IMR-90 (cell line): ENCODE results near the gene CDK1. TPM values are rescaled to one million over a fixed set of nuclear protein-coding genes. Genes with fewer than 3 reads are reported as not detected.

ENCODE experiments used
- ATAC-seq: fragments of 200-7000 bp; cut with Tn5 transposase; 2 replicates; pipeline ENCODE4 v1.9.1; 2020; ENCODE audit warnings: low read depth, mild to moderate bottlenecking, moderate library complexity
- BruUV-seq: library from RNA; stranded (reverse); fragments of 400-500 nt; replicated peaks from 2 replicates; lab custom pipeline; 2021; lab: Mats Ljungman, UMichigan
- CTCF ChIA-PET: fragments of 300-600 bp; formaldehyde crosslinking; extraction: SDS; loops from one replicate; lab custom pipeline; 2021; ENCODE audit warnings: antibody characterized with exemption; lab: Yijun Ruan, JAX
- POLR2A ChIA-PET: fragments of 300-600 bp; sonication (Branson Sonifier 250); formaldehyde crosslinking; loops from one replicate; lab custom pipeline; 2022; ENCODE audit warnings: antibody characterized with exemption; ENCODE audit not compliant: unreplicated experiment; lab: Charles Lee
- DNase-seq: peaks from one replicate; pipeline ENCODE4 v3.0.0; 2013
- H2AFZ ChIP-seq: replicated peaks from 2 replicates; pipeline ENCODE3; 2013; ENCODE audit warnings: low read length, mild to moderate bottlenecking; ENCODE audit not compliant: poor library complexity
- H2AK5ac ChIP-seq: 2 replicates; pipeline ENCODE4 v1.6.1; 2013; ENCODE audit warnings: low read depth, low read length, inconsistent platforms
- H2AK9ac ChIP-seq: replicated peaks from 2 replicates; pipeline ENCODE3; 2013; ENCODE audit warnings: mild to moderate bottlenecking, low read depth, low read length, moderate library complexity; ENCODE audit not compliant: poor library complexity
- H2BK120ac ChIP-seq: 2 replicates; pipeline ENCODE4 v1.6.1; 2013; ENCODE audit warnings: low read depth, low read length, inconsistent platforms
- H2BK15ac ChIP-seq: 3 replicates; pipeline ENCODE4 v1.6.1; 2013; ENCODE audit warnings: low read depth, low read length, inconsistent platforms
- H2BK20ac ChIP-seq: 2 replicates; pipeline ENCODE4 v1.6.1; 2013; ENCODE audit warnings: low read depth, mild to moderate bottlenecking, inconsistent platforms, low read length, moderate library complexity
- H2BK5ac ChIP-seq: 2 replicates; pipeline ENCODE4 v1.6.1; 2013; ENCODE audit warnings: mild to moderate bottlenecking, low read depth, low read length, inconsistent platforms; ENCODE audit not compliant: poor library complexity, severe bottlenecking
- H3K14ac ChIP-seq: replicated peaks from 2 replicates; pipeline ENCODE4 v1.6.1; 2013; ENCODE audit warnings: low read depth, low read length, inconsistent platforms
- H3K18ac ChIP-seq: 2 replicates; pipeline ENCODE4 v1.6.1; 2013; ENCODE audit warnings: low read depth, low read length, control low read depth
- H3K23ac ChIP-seq: 2 replicates; pipeline ENCODE4 v1.6.1; 2013; ENCODE audit warnings: low read depth, low read length, inconsistent platforms
- H3K27ac ChIP-seq: 2 replicates; pipeline ENCODE4 v1.5.1; 2013; ENCODE audit warnings: mild to moderate bottlenecking, control low read depth, low read length; ENCODE audit not compliant: insufficient read depth
- H3K27me3 ChIP-seq: 2 replicates; pipeline ENCODE4 v1.6.1; 2013; ENCODE audit warnings: low read length; ENCODE audit not compliant: control insufficient read depth, insufficient read depth
- H3K36me3 ChIP-seq: 2 replicates; pipeline ENCODE4 v1.6.1; 2013; ENCODE audit warnings: low read length, mixed read lengths; ENCODE audit not compliant: control insufficient read depth, insufficient read depth
- H3K4ac ChIP-seq: 2 replicates; pipeline ENCODE4 v1.6.1; 2013; ENCODE audit warnings: low read depth, low read length, inconsistent platforms
- H3K4me1 ChIP-seq: 2 replicates; pipeline ENCODE4 v1.6.1; 2013; ENCODE audit warnings: low read length, mixed read lengths; ENCODE audit not compliant: control insufficient read depth, insufficient read depth
- H3K4me2 ChIP-seq: 2 replicates; pipeline ENCODE4 v1.6.1; 2013; ENCODE audit warnings: low read depth, mild to moderate bottlenecking, control low read depth, low read length, moderate library complexity
- H3K4me3 ChIP-seq: 2 replicates; pipeline ENCODE4 v1.5.1; 2013; ENCODE audit warnings: low read depth, mild to moderate bottlenecking, control low read depth, low read length, moderate library complexity; ENCODE audit not compliant: insufficient read depth
- H3K56ac ChIP-seq: 2 replicates; pipeline ENCODE4 v1.6.1; 2013; ENCODE audit warnings: low read length, inconsistent platforms; ENCODE audit not compliant: insufficient read depth; ENCODE audit errors: extremely low read depth
- H3K79me1 ChIP-seq, 2 experiments: 2 replicates each; pipeline ENCODE4 v1.6.1; 2013; ENCODE audit warnings: low read length in 2 of 2, inconsistent platforms in 1 of 2, low read depth in 1 of 2
- H3K9ac ChIP-seq: 2 replicates; pipeline ENCODE4 v1.6.1; 2013; ENCODE audit warnings: low read depth, low read length, control low read depth
- H3K9me1 ChIP-seq: 2 replicates; pipeline ENCODE4 v1.6.1; 2013; ENCODE audit warnings: low read length, inconsistent platforms; ENCODE audit not compliant: insufficient read depth
- H3K9me3 ChIP-seq: 2 replicates; pipeline ENCODE4 v1.6.1; 2013; ENCODE audit warnings: low read length; ENCODE audit not compliant: control insufficient read depth, insufficient read depth
- H4K20me1 ChIP-seq: 2 replicates; pipeline ENCODE4 v1.6.1; 2013; ENCODE audit warnings: low read length, inconsistent platforms; ENCODE audit not compliant: insufficient read depth
- H4K5ac ChIP-seq: 2 replicates; pipeline ENCODE4 v1.6.1; 2013; ENCODE audit warnings: mild to moderate bottlenecking, low read depth, low read length, control low read depth
- H4K8ac ChIP-seq, 2 experiments: 2 replicates each; pipeline ENCODE4 v1.6.1; 2013; ENCODE audit warnings: low read depth in 2 of 2, low read length in 2 of 2, control low read depth in 1 of 2, inconsistent platforms in 1 of 2
- H4K91ac ChIP-seq: 2 replicates; pipeline ENCODE4 v1.6.1; 2013; ENCODE audit warnings: low read depth, low read length, inconsistent platforms; ENCODE audit not compliant: insufficient read depth
- BHLHE40 ChIP-seq: fragments of 150-350 bp; IDR thresholded peaks from 2 replicates; pipeline ENCODE4 v1.6.1; 2016; ENCODE audit warnings: mild to moderate bottlenecking, low read depth, low read length
- CEBPB ChIP-seq: IDR thresholded peaks from 2 replicates; pipeline ENCODE4 v1.6.1; 2012; ENCODE audit warnings: low read depth, low read length, improper control_type of control experiment
- CHD1 ChIP-seq: IDR thresholded peaks from 2 replicates; pipeline ENCODE4 v1.6.1; 2012; ENCODE audit warnings: low read depth, low read length, improper control_type of control experiment
- FOS ChIP-seq: fragments of 150-350 bp; IDR thresholded peaks from 2 replicates; pipeline ENCODE4 v1.6.1; 2016; ENCODE audit warnings: low read depth, low read length
- NFE2L2 ChIP-seq: fragments of 150-350 bp; IDR thresholded peaks from 2 replicates; pipeline ENCODE4 v1.6.1; 2016; ENCODE audit warnings: low read depth, mild to moderate bottlenecking, low read length
- POLR2A ChIP-seq: IDR thresholded peaks from 2 replicates; pipeline ENCODE4 v1.6.1; 2012; ENCODE audit warnings: mild to moderate bottlenecking, low read depth, low read length
- RCOR1 ChIP-seq: IDR thresholded peaks from 2 replicates; pipeline ENCODE4 v1.6.1; 2012; ENCODE audit warnings: mild to moderate bottlenecking, low read length, improper control_type of control experiment; ENCODE audit not compliant: insufficient replicate concordance
- RFX5 ChIP-seq: IDR thresholded peaks from 2 replicates; pipeline ENCODE4 v1.8.0; 2012; ENCODE audit warnings: low read depth, mild to moderate bottlenecking, low read length, moderate library complexity
- SMC3 ChIP-seq: fragments of 150-350 bp; IDR thresholded peaks from 2 replicates; pipeline ENCODE4 v1.6.1; 2016; ENCODE audit warnings: low read depth, mild to moderate bottlenecking, antibody characterized with exemption, low read length, moderate library complexity
- WGBS, 2 experiments: methylation state at CpG; one replicate each; pipeline versions ENCODE4 v1.1.5 to v1.1.7; 2013; ENCODE audit warnings: missing lambda C conversion rate in 2 of 2; ENCODE audit not compliant: insufficient read length in 1 of 2; ENCODE audit errors: extremely low coverage in 2 of 2; 5-methylcytosine and 5-hydroxymethylcytosine counted together
- dilution Hi-C: fragments of 300-500 bp; cut with HindIII; formaldehyde crosslinking; loops from one replicate; pipeline ENCODE4 v1.14.3; 2018; ENCODE audit warnings: low sequenced_read_pairs; ENCODE audit not compliant: unreplicated experiment
- in situ Hi-C: fragments of 300-500 bp; cut with MboI; formaldehyde crosslinking; loops from 3 replicates; pipeline ENCODE4 v1.14.3; 2019; ENCODE audit warnings: low sequenced_read_pairs, inconsistent platforms, mixed read lengths
- intact Hi-C: fragments of 100-400 bp; cut with micrococcal nuclease; formaldehyde crosslinking; loops from 2 replicates; pipeline ENCODE4 v1.10.0; 2022
- polyA plus RNA-seq, 3 experiments: library from polyadenylated mRNA; depleted of rRNA; stranded (reverse); fragments of >200 nt; gene quantifications; 2 replicates each; pipeline ENCODE4 v1.2.3, GENCODE V29; 2012; ENCODE audit warnings: low replicate concordance in 1 of 3
- total RNA-seq: library from RNA; depleted of rRNA; stranded (reverse); fragments of >200 nt; gene quantifications from 2 replicates; pipeline ENCODE4 v1.2.3, GENCODE V29; 2012
- TF ChIP-seq, protein P1 (sequence below): fragments of 150-350 bp; IDR thresholded peaks from 2 replicates; pipeline ENCODE4 v1.6.1; 2017; ENCODE audit warnings: mild to moderate bottlenecking, antibody characterized with exemption, low read length, low read depth
- TF ChIP-seq, protein P2 (sequence below): conservative IDR thresholded peaks from 2 replicates; pipeline ENCODE4 v1.5.1; 2012; ENCODE audit warnings: mild to moderate bottlenecking, low read depth, low read length, improper control_type of control experiment
- TF ChIP-seq, protein P3 (sequence below): fragments of 150-350 bp; IDR thresholded peaks from 2 replicates; pipeline ENCODE4 v1.6.1; 2016; ENCODE audit warnings: low read depth, mild to moderate bottlenecking, low read length, moderate library complexity, borderline replicate concordance

CDK1 gene
- total and polyA plus RNA-seq, 2 of the 4 experiments (the other 2 are of a cell fraction) = 21.9 to 28.1 TPM

DNA sequence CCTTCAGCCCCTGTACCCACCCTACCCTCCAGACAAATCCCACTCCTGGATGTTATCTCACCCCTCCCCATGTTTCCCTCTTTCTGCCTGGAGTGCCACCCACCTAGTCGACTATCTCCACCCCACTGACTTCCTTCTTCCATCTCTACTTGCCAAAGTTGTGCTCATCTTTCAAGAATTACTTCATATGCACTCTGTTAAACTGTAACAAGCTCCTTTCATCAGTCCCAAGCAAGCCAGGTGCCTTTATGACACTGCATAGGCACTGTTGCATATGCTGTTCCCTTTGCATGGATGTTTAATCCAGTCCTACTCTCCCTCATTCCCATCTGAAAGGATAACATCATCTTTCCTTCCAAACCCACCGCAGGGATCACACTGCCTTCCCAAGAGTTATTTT, 8.9 kb upstream of the CDK1 start:
- ChIA-PET POLR2A (no interaction called here), CTCF (interaction anchor here (0.6 to 1.8 kb wide), 7 partner anchors 9 to 302 kb away, joined by 3 to 9 read pairs (median 4); no protein-coding TSS in a partner anchor)
- TF ChIP-seq RFX5 (no peak), CHD1 (no peak), RCOR1 (no peak), CEBPB (no peak), FOS (no peak), BHLHE40 (no peak), SMC3 (no peak), NFE2L2 (no peak), POLR2A (no peak)
- TF ChIP-seq, protein P1, sequence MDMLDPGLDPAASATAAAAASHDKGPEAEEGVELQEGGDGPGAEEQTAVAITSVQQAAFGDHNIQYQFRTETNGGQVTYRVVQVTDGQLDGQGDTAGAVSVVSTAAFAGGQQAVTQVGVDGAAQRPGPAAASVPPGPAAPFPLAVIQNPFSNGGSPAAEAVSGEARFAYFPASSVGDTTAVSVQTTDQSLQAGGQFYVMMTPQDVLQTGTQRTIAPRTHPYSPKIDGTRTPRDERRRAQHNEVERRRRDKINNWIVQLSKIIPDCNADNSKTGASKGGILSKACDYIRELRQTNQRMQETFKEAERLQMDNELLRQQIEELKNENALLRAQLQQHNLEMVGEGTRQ = no peak
- TF ChIP-seq, protein P2, sequence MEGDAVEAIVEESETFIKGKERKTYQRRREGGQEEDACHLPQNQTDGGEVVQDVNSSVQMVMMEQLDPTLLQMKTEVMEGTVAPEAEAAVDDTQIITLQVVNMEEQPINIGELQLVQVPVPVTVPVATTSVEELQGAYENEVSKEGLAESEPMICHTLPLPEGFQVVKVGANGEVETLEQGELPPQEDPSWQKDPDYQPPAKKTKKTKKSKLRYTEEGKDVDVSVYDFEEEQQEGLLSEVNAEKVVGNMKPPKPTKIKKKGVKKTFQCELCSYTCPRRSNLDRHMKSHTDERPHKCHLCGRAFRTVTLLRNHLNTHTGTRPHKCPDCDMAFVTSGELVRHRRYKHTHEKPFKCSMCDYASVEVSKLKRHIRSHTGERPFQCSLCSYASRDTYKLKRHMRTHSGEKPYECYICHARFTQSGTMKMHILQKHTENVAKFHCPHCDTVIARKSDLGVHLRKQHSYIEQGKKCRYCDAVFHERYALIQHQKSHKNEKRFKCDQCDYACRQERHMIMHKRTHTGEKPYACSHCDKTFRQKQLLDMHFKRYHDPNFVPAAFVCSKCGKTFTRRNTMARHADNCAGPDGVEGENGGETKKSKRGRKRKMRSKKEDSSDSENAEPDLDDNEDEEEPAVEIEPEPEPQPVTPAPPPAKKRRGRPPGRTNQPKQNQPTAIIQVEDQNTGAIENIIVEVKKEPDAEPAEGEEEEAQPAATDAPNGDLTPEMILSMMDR = no peak
- TF ChIP-seq, protein P3, sequence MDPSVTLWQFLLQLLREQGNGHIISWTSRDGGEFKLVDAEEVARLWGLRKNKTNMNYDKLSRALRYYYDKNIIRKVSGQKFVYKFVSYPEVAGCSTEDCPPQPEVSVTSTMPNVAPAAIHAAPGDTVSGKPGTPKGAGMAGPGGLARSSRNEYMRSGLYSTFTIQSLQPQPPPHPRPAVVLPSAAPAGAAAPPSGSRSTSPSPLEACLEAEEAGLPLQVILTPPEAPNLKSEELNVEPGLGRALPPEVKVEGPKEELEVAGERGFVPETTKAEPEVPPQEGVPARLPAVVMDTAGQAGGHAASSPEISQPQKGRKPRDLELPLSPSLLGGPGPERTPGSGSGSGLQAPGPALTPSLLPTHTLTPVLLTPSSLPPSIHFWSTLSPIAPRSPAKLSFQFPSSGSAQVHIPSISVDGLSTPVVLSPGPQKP = no peak

More for the DNA sequence above, 8.9 kb upstream of the CDK1 start:
- H3K79me1 ChIP-seq = no peaks in the 10 kb centered on the region
- H3K9ac ChIP-seq = no peak overlapping the region
- no peak overlapping the region for H3K23ac ChIP-seq
- no peak for DNase-seq
- H3K56ac ChIP-seq = no peak overlapping the region
- no peaks in the 10 kb centered on the region for H3K4me1 ChIP-seq
- no peak overlapping the region for H4K91ac ChIP-seq
- intact Hi-C loops (loop anchor here (2.0 kb wide), 2 partner anchors 123 to 325 kb away; no protein-coding TSS in a partner anchor), dilution Hi-C loops (no loop called here), in situ Hi-C loops (loop anchor here (25.0 kb wide), 1 partner anchor 307 kb away; no protein-coding TSS in a partner anchor)
- H2AK5ac ChIP-seq = no peak overlapping the region
- H3K4ac ChIP-seq = no peak overlapping the region
- no peaks in the 10 kb centered on the region; the same call in 1 of the 2 replicates for H3K9me1 ChIP-seq
- no peaks in the 10 kb centered on the region for H4K20me1 ChIP-seq
- WGBS, 2 experiments = 13% methylated on average over 1 of the region's 2 CpGs; no CpG with 5 or more reads in 1 of the 2 experiments
- no peak overlapping the region for H2AK9ac ChIP-seq
- no peaks in the 10 kb centered on the region for H3K36me3 ChIP-seq
- H3K18ac ChIP-seq = no peak overlapping the region
- H2BK120ac ChIP-seq = no peak overlapping the region
- H3K27ac ChIP-seq = no peak overlapping the region
- no peak overlapping the region for H3K4me2 ChIP-seq
- H3K27me3 ChIP-seq = peaks cover 4% of the 10 kb centered on the region
- ATAC-seq = no peak
- H4K8ac ChIP-seq = no peak overlapping the region
- H2BK5ac ChIP-seq = no peak overlapping the region
- H3K4me3 ChIP-seq = no peak overlapping the region
- H4K5ac ChIP-seq = no peak overlapping the region
- H2AFZ ChIP-seq = no peak overlapping the region
- no peak overlapping the region for H3K14ac ChIP-seq
- no peak overlapping the region for H2BK15ac ChIP-seq
- BruUV-seq = no TSS peak
- H2BK20ac ChIP-seq = no peak overlapping the region
- no peaks in the 10 kb centered on the region for H3K9me3 ChIP-seq
